ENCODE measurements around the gene POLR3K. TPM values are rescaled to one million over a fixed set of nuclear protein-coding genes. Genes with fewer than 3 reads are reported as not detected.

POLR3K gene
- total RNA-seq, 4 donors from 2014 or later: 0.66 to 8.6 (median 3.1) TPM

DNA sequence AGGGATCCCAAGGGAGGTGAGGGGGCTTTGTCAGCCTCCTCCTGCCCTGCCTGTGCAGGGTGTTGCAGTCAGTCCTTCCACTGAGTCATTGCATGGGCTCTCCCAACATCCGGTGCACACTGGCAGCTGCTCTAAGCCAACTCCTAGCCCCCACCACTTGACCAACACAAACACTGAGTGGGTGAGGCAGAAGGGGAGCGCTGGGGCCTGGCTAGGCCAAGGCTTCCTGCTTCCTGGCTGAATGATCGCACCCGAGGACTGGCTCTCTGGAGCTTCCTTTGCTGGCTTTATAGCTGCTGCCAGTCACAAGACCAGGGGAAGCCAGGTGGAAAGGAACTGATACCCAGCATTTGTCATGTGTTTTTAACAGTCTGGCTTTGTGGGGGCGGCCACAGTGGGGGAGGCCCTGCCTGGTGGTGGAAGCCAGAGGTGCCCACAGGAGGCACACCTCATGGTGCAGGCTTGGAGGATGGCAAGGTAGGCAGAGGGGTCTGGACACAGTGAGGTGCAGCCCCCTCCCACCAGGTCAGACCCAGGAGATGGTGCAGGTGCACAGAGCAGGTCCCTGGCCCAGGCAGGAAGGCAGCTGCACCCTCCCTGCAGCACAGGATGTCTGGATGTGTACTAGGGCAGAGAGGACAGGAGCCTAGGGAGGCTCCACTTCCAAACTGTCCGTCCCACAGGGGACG lies 31.5 kb upstream of the POLR3K start:
- TF ChIP-seq POLR2A (IDR thresholded peaks at IDR 0.05): no peak
- peak in 1 of 2 donors; percentile 81 for TF ChIP-seq EP300 (IDR thresholded peaks at IDR 0.05)
- TF ChIP-seq, protein P1, sequence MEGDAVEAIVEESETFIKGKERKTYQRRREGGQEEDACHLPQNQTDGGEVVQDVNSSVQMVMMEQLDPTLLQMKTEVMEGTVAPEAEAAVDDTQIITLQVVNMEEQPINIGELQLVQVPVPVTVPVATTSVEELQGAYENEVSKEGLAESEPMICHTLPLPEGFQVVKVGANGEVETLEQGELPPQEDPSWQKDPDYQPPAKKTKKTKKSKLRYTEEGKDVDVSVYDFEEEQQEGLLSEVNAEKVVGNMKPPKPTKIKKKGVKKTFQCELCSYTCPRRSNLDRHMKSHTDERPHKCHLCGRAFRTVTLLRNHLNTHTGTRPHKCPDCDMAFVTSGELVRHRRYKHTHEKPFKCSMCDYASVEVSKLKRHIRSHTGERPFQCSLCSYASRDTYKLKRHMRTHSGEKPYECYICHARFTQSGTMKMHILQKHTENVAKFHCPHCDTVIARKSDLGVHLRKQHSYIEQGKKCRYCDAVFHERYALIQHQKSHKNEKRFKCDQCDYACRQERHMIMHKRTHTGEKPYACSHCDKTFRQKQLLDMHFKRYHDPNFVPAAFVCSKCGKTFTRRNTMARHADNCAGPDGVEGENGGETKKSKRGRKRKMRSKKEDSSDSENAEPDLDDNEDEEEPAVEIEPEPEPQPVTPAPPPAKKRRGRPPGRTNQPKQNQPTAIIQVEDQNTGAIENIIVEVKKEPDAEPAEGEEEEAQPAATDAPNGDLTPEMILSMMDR (IDR thresholded peaks at IDR 0.05): no peak
- no peaks in the 10 kb centered on the region for H3K9me3 ChIP-seq
- no peaks in the 10 kb centered on the region for H3K27me3 ChIP-seq
- WGBS, 2 donors: 20 to 26% methylated on average over 4 to 6 of the region's 7 CpGs
- peaks cover 0 to 59% (median 28%) of the 10 kb centered on the region in 4 donors for H3K4me1 ChIP-seq
- H3K27ac ChIP-seq: peak overlapping the region; percentile 14 to 85 (median 74)
- no peak overlapping the region for H3K4me3 ChIP-seq
- H3K36me3 ChIP-seq: peaks cover 0 to 81% (median 22%) of the 10 kb centered on the region in 3 donors
- peak in 1 of 2 donors; percentile 36 for DNase-seq (ENCODE audit: low spot score in 2 of 2)

DNA sequence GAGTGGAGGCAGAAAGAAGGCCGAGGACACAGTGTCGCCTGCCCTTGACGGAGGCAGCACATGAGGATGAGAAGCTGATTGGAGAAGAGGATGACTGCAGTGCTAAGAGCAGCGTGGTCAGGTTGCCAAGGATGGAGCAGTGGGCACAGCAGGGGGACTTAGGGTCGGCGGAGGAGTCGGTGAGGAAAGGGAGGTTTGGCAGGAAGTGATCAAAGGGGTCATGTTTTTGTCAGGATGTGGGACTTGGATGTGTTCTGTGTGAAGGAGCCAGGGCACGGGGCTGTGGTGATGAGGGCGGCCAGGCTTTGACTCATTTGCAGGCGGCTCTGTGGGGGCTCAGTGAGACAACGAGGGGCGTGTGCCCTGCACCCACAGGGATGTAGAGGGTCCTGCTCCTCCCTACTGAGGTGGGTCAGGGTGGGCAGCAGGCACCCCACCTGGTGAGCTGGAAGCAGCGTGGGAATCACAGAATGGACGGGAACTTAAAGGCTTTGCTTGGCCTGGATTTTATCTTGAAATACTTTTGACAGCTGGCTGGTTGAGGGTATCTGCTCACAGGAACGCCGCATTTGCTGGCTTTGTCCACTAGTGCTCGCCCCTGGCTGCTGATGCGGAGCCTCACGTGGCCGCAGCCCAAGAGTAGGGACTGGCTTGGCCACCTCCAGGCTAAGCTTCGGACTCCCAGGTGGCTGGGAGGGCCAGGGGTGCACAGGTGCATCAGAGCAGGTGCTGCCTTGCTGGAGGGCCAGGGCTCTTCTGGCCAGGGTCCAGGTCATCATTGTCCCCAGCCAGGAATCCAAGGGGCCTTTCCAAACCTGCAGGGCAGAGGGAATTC lies 30.6 kb upstream of the POLR3K start:
- Histone ChIP-seq H3K4me3 (no peak overlapping the region), H3K4me1 (peaks cover 0 to 64% (median 34%) of the 10 kb centered on the region in 4 donors), H3K36me3 (peaks cover 0 to 78% (median 14%) of the 10 kb centered on the region in 3 donors), H3K9me3 (no peaks in the 10 kb centered on the region), H3K27ac (peak overlapping the region; percentile 14 to 85 (median 74)), H3K27me3 (no peaks in the 10 kb centered on the region)
- TF ChIP-seq POLR2A (IDR thresholded peaks at IDR 0.05) (no peak), EP300 (IDR thresholded peaks at IDR 0.05) (no peak)
- TF ChIP-seq, protein P1 (IDR thresholded peaks at IDR 0.05): no peak
- no peak for DNase-seq (ENCODE audit: low spot score in 2 of 2)
- 44 to 51% methylated on average over 21 of the region's 21 CpGs for WGBS, 2 donors

DNA sequence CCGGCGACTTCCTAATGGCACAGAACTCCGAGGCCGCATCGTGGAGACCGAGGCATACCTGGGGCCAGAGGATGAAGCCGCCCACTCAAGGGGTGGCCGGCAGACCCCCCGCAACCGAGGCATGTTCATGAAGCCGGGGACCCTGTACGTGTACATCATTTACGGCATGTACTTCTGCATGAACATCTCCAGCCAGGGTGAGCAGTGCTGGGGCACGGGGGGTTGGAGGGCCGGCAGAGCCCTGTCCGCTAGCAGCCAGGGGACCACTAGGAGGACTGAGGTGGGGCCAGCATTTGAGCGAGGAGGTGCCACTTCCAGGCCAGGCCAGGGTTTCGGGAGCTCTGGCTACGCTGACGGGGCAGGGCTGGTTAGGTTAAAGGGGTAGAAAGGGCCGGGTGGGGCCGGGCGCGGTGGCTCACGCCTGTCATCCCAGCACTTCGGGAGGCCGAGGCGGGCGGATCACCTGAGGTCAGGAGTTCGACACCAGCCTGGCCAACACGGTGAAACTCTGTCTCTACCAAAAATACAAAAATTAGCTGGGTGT lies 29.7 kb upstream of the POLR3K start:
- peaks cover 0 to 70% (median 39%) of the 10 kb centered on the region in 4 donors for H3K4me1 ChIP-seq
- peak overlapping the region in 3 of 4 donors; percentile 43 to 85 (median 65) for H3K27ac ChIP-seq
- no peak for DNase-seq (ENCODE audit: low spot score in 2 of 2)
- H3K4me3 ChIP-seq: no peak overlapping the region
- no peak for TF ChIP-seq POLR2A (IDR thresholded peaks at IDR 0.05)
- no peak for TF ChIP-seq EP300 (IDR thresholded peaks at IDR 0.05)
- TF ChIP-seq, protein P1 (IDR thresholded peaks at IDR 0.05): no peak
- H3K36me3 ChIP-seq: peaks cover 0 to 70% (median 8%) of the 10 kb centered on the region in 3 donors
- whole genome bisulfite sequencing, 2 donors: 91 to 93% methylated on average over 29 to 31 of the region's 31 CpGs
- H3K27me3 ChIP-seq: no peaks in the 10 kb centered on the region
- no peaks in the 10 kb centered on the region for H3K9me3 ChIP-seq

DNA sequence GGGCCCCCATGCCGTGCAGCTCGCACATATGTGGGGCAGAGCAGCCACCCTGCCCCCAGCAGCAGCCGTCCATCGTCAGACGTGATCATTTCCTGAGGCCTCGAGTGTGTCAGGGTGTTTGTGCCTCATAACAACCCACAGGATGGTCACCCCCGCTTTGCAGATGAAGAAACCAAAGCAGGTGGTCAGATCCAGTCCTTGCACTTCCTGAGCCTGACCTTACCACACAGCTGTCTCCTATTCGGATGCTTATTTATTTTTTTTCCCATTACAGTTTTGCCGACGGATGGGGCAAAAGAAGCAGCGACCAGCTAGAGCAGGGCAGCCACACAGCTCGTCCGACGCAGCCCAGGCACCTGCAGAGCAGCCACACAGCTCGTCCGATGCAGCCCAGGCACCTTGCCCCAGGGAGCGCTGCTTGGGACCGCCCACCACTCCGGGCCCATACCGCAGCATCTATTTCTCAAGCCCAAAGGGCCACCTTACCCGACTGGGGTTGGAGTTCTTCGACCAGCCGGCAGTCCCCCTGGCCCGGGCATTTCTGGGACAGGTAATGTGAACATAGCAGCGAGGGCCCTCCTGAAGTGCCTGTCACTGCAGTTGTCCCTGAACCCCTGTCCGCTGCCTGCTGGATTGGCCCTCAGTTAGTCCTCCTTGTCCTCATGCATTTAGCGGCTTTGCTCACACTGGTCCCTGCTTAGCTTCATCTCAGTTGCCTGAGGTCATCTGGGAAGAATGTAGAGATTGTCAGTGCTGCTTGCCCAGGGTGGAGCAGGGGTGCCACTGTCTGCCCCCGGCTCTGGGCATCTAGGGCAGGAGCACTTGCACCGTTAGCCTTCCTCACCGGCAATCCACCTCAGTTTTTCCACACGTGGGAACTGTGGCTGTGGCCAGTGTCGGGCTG lies 26.0 kb upstream of the POLR3K start:
- peaks cover 0 to 80% (median 54%) of the 10 kb centered on the region in 4 donors for H3K4me1 ChIP-seq
- H3K36me3 ChIP-seq: peaks cover 0 to 38% (median 0%) of the 10 kb centered on the region in 3 donors
- H3K27ac ChIP-seq: peak overlapping the region; percentile 91 to 99 (median 92)
- peak overlapping the region in 1 of 4 donors; percentile 87 for H3K4me3 ChIP-seq
- DNase-seq (ENCODE audit: low spot score in 2 of 2): no peak
- no peaks in the 10 kb centered on the region for H3K9me3 ChIP-seq
- 64 to 69% methylated on average over 24 to 28 of the region's 32 CpGs for WGBS, 2 donors
- no peaks in the 10 kb centered on the region for H3K27me3 ChIP-seq
- TF ChIP-seq EP300 (IDR thresholded peaks at IDR 0.05): no peak
